Measurements from ENCODE around the gene WIZ.

The WIZ gene

DNA sequence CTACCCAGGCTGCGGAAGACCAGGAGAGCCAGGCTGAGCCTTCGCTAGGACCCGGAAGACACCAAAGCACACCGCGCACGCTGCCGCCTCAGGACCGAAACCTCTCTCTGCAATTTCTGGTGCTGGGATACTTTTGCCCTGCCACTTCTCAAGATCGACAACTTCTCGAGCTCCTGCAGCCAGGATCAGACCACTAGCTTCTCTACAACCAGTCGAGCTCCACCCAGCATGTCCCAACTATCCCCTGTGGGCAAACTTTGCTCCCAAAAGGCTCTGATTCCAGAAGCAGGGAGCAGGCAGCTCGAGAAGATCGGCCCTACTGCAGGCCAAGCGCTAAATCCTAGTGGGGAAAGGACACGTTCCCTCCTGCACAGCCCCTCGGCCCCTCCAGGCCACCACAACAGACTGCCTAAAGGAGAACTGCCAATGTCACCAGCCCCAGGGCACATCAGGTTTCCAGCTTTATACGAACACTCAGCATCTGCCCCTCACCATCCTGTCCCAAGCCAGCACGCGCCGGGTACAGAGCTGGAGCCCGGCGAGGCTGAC lies 71.1 kb downstream of the WIZ start:
- no peak for DNase-seq (ENCODE audit: low read depth, low spot score)

- DNase-seq (ENCODE audit: low read depth, low spot score) = no peak
Observed at GRCh38 chr19:15374796-15375440, 74.8 kb downstream of the WIZ start.

DNA sequence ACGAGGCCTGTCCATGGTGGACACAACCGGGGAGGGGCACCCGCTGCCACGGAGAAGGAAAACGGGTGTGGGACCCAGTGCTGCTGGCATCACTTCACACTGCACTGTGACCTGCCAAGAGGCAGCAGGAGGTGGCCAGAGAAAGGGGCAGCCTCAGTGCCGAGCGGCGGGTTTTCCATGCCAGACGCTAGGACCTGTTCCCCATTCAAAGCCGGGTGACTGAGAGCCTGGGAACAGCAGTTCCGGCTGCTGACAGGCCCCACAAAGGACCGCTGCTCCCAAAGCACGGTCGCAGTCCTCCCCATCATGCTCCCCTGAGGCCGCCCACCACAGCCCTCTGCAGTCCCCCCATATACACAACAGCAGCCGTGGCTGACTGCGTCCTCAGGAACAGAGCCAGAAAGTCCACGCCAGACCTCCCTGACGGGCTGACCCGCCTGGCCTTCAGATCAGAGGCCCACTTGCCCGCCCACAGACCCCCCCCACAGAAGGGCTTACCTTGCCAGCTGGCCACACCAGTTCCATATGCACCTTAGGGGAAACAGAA lies 75.6 kb downstream of the WIZ start:
- no peak for DNase-seq (ENCODE audit: low read depth, low spot score)

- DNase-seq (ENCODE audit: low read depth, low spot score) = no peak
Observed at GRCh38 chr19:15373644-15374043, 76.1 kb downstream of the WIZ start.

DNA sequence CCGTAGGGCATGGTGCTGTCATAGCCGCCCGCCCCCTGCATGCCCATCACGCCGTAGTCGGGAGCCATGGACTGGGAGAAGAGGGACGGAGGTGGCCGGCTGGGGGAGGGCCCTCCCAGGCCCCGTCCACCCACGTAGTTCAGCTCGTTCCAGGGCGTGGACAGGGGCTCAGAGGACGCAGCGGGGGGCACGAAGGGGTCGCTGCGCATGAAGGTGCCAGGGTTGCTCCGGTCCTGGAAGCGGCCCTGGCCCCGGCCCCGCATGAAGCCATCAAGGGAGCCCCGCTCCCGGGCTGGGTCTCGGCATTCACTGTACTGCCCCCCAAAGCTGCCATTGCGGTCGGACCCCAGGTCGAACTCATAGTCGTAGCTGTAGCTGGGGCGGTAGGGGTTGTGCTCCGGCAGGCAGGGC lies 76.9 kb downstream of the WIZ start:
- DNase-seq (ENCODE audit: low read depth, low spot score) = no peak

GRCh38 chr19:15372470-15372869 lies 77.3 kb downstream of the WIZ start:
- DNase-seq (ENCODE audit: low read depth, low spot score) = no peak

GRCh38 chr19:15371786-15372380 lies 77.9 kb downstream of the WIZ start:
- DNase-seq (ENCODE audit: low read depth, low spot score) = no peak

GRCh38 chr19:15371119-15371518 lies 78.6 kb downstream of the WIZ start:
- DNase-seq (ENCODE audit: low read depth, low spot score) = no peak
